Astrocyte of the cerebellum (primary cell): ENCODE measurements around the gene FBXW5.
A peak's percentile ranks its signal among the peaks of the same experiment; 100 is the strongest.

ENCODE experiments used
- DNase-seq: peaks from one replicate; pipeline ENCODE4 v3.0.0-alpha.2; 2011; ENCODE audit warnings: low read depth
- H3K4me3 ChIP-seq: 2 replicates; pipeline ENCODE4 v1.5.1; 2011; ENCODE audit warnings: mild to moderate bottlenecking, low read depth, low read length, moderate library complexity
- in situ Hi-C: cut with HindIII; loops from 2 replicates; pipeline ENCODE4 v1.10.0; 2017; ENCODE audit warnings: low sequenced_read_pairs
- TF ChIP-seq, protein P1 (sequence below): IDR thresholded peaks from 2 replicates; pipeline ENCODE4 v1.5.1; 2012; ENCODE audit warnings: low read length, low read depth, moderate library complexity, mild to moderate bottlenecking; ENCODE audit errors: missing control alignments

The FBXW5 gene

DNA sequence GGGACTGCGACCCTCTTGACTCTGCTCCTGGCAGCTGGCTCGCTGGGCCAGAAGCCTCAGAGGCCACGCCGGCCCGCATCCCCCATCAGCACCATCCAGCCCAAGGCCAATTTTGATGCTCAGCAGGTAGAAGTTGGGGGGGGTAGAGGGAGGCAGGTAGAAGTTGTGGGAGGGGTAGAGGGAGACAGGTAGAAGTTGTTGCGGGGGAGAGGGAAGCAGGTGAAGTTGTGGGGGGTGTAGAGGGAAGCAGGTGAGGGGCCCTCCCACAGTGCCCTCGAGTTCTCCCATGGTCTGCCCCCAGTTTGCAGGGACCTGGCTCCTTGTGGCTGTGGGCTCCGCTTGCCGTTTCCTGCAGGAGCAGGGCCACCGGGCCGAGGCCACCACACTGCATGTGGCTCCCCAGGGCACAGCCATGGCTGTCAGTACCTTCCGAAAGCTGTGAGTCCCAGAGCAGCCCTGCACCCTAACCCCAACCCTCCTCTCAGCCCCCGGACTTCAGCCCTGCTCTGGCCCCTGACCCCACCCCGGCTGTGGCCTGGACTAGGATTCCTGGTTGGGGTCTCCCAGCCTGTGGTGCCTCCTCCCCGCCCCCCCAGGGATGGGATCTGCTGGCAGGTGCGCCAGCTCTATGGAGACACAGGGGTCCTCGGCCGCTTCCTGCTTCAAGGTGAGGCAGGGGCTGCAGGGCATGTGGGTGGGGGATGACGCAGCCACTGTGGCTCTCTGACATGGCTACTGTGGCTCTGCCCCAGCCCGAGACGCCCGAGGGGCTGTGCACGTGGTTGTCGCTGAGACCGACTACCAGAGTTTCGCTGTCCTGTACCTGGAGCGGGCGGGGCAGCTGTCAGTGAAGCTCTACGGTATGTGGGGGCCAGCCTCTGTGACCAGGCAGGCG, 1.0 kb upstream of the FBXW5 start:
- in situ Hi-C loops: no loop called here
- TF ChIP-seq, protein P1, sequence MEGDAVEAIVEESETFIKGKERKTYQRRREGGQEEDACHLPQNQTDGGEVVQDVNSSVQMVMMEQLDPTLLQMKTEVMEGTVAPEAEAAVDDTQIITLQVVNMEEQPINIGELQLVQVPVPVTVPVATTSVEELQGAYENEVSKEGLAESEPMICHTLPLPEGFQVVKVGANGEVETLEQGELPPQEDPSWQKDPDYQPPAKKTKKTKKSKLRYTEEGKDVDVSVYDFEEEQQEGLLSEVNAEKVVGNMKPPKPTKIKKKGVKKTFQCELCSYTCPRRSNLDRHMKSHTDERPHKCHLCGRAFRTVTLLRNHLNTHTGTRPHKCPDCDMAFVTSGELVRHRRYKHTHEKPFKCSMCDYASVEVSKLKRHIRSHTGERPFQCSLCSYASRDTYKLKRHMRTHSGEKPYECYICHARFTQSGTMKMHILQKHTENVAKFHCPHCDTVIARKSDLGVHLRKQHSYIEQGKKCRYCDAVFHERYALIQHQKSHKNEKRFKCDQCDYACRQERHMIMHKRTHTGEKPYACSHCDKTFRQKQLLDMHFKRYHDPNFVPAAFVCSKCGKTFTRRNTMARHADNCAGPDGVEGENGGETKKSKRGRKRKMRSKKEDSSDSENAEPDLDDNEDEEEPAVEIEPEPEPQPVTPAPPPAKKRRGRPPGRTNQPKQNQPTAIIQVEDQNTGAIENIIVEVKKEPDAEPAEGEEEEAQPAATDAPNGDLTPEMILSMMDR: no peak
- H3K4me3 ChIP-seq: no peak overlapping the region
- no peak for DNase-seq

DNA sequence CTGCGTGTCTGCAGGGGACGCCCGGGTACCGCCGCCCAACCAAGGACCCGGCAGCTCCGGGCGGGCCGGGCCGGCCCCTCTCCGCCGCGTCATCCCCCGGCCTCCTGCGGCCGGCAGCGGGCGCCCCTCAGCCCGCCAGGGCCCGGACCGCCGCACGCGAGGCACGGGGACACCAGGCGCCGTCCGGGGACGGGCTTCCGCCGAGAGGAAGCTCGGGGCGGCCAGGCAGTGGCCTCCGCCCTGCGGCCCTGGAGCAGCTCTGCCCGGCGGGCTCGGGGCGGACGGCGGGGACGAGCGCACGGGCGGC, 373 bp downstream of the FBXW5 start:
- TF ChIP-seq, protein P1: no peak
- H3K4me3 ChIP-seq: peak overlapping the region; percentile 75
- DNase-seq: no peak
- in situ Hi-C loops: no loop called here

DNA sequence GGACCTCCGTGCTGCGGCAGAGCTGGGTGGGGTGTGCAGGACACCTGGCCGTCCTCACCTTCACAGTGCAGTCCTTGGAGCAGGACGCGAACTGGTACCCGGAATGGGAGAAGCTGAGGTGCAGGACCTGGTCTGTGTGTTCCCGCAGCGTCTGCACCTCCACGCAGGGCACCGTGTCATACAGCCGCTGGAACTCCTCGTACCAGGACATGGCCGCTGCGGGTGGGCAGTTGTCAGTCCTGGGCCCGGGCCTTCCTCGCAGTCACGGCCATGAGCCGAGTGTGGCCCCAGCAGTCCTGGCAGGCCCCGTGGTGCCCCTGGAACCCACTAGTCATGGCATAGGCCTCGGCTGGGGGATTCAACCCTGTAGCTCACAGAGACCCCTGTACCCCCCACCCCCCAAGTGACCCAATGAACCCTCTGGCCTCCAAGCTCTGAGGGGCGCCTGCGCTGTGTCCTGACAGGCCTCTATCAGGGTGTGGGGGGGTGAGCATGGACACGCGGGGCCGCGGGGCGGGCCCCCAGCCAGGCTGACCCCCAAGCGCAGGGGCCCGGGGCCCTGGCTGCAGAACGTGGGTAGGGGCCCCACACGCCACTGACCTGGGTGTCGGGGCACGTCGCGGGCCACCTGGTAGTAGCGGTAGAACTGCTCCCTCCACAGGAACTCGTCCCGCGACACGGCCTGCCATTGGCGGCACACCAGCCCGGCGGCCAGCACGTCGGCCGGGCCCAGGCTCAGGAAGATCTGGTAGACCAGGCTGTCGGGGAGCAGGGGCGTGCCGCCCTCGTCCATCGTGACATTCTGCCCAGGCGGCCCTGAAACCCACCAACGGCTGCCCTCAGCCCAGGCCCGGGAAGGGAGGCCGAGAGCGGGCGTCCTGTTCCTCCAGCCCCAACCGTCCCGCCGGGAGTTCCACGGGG, 987 bp downstream of the FBXW5 start:
- no peak for DNase-seq
- TF ChIP-seq, protein P1: no peak
- in situ Hi-C loops: no loop called here

DNA sequence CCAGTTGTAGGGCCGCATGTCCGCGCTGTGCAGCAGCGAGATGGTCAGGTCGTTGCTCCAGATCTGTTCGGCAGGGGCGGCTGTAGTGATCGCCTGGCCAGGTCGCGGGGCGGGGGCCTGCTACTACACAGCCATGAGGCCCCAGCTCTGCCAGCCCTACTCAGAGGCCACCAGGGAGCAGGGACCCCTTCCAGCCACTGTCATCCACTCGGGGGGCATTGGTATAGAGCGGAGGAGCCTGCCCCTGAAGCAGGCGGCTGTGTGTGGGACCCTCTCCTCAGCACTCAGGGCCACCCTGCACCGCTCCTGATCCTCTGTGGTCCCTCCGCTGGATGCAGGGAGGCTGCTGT, 1.7 kb downstream of the FBXW5 start:
- no peak for DNase-seq
- TF ChIP-seq, protein P1: no peak
- H3K4me3 ChIP-seq: peak overlapping the region; percentile 75
- in situ Hi-C loops: no loop called here

More for the DNA sequence above, 987 bp downstream of the FBXW5 start:
- H3K4me3 ChIP-seq: peak overlapping the region; percentile 75

DNA sequence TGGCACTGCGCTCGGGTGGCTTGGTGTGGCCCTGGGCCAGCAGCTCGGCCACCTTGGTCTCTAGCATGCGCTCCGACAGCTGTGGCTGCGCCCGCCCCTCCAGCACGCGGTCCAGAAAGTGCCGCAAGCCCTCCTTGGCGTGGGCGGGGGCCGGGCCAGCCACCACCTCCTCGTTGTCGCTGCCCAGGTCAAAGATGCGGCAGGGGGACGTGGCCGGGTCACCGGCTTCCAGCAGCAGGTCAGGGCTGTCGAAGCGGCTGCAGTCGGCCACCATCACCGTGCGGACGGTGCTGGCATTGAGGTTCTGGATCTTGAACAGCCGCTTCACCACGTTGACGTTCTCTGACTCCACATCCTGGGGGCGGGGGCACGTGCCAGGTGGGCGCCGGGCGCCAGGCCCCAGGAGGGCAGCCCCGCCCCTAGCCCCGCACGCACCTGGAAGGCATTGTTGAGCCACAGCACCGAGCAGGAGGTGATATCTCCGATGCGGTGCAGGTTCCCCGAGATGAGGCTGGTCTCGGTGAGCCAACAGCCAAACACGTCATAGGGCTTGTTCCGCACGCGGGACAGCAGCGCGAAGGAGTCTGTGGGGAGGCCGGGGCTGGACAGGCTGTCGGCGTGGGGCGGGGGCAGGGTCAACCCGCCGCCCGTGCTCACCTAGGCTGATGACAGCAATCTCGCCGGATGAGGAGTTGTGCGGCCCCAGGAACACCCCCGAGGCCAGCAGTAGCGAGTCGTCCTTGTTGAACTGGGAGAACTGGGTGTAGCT, 2.2 kb downstream of the FBXW5 start:
- TF ChIP-seq, protein P1: no peak
- in situ Hi-C loops: no loop called here
- no peak overlapping the region for H3K4me3 ChIP-seq
- no peak for DNase-seq
